HL-60 (cell line): Measurements from ENCODE around the gene MPP3.

Experiments
- DNase-seq, 2 experiments: peaks; one replicate each; pipeline ENCODE4 v3.0.0-alpha.2; 2010 to 2020; ENCODE audit warnings: low read depth in 1 of 2, low spot score in 1 of 2
- H3K27ac ChIP-seq: fragments of 250-450 bp; sonication (Bioruptor Pico); replicated peaks from 2 replicates; pipeline ENCODE4 v1.5.1; 2020; ENCODE audit warnings: mild to moderate bottlenecking, moderate library complexity
- H3K27me3 ChIP-seq: fragments of 250-450 bp; sonication (Bioruptor Pico); 2 replicates; pipeline ENCODE4 v1.5.1; 2021; ENCODE audit warnings: mild to moderate bottlenecking, moderate library complexity; ENCODE audit not compliant: insufficient read depth, poor library complexity, severe bottlenecking
- H3K4me3 ChIP-seq: replicated peaks from 2 replicates; pipeline ENCODE4 v1.5.1; 2011; ENCODE audit warnings: mild to moderate bottlenecking, control low read depth, low read length; ENCODE audit not compliant: insufficient read depth
- CTCF ChIP-seq: IDR thresholded peaks from one replicate; pipeline ENCODE4 v1.5.1; 2011; ENCODE audit warnings: low read length, control low read depth, inconsistent platforms; ENCODE audit not compliant: insufficient read depth
- GABPA ChIP-seq: IDR thresholded peaks from 2 replicates; pipeline ENCODE4 v1.6.1; 2012; ENCODE audit warnings: low read depth
- POLR2AphosphoS5 ChIP-seq: IDR thresholded peaks from 2 replicates; pipeline ENCODE4 v1.6.1; 2012; ENCODE audit warnings: low read depth
- SPI1 ChIP-seq: IDR thresholded peaks from 2 replicates; pipeline ENCODE4 v1.6.1; 2012; ENCODE audit warnings: low read depth, mild to moderate bottlenecking, borderline replicate concordance
- TF ChIP-seq, protein P1 (sequence below): IDR thresholded peaks from 2 replicates; pipeline ENCODE4 v1.6.1; 2012; ENCODE audit warnings: low read depth; ENCODE audit not compliant: insufficient replicate concordance

MPP3 gene

GRCh38 chr17:43758086-43758485 lies 74.9 kb downstream of the MPP3 start:
- DNase-seq = no peak
- Histone ChIP-seq H3K27ac (no peak overlapping the region), H3K4me3 (no peak overlapping the region), H3K27me3 (peaks cover 41% of the 10 kb centered on the region)
- TF ChIP-seq SPI1 = no peak
- TF ChIP-seq CTCF = no peak
- TF ChIP-seq GABPA = no peak
- TF ChIP-seq, protein P1, sequence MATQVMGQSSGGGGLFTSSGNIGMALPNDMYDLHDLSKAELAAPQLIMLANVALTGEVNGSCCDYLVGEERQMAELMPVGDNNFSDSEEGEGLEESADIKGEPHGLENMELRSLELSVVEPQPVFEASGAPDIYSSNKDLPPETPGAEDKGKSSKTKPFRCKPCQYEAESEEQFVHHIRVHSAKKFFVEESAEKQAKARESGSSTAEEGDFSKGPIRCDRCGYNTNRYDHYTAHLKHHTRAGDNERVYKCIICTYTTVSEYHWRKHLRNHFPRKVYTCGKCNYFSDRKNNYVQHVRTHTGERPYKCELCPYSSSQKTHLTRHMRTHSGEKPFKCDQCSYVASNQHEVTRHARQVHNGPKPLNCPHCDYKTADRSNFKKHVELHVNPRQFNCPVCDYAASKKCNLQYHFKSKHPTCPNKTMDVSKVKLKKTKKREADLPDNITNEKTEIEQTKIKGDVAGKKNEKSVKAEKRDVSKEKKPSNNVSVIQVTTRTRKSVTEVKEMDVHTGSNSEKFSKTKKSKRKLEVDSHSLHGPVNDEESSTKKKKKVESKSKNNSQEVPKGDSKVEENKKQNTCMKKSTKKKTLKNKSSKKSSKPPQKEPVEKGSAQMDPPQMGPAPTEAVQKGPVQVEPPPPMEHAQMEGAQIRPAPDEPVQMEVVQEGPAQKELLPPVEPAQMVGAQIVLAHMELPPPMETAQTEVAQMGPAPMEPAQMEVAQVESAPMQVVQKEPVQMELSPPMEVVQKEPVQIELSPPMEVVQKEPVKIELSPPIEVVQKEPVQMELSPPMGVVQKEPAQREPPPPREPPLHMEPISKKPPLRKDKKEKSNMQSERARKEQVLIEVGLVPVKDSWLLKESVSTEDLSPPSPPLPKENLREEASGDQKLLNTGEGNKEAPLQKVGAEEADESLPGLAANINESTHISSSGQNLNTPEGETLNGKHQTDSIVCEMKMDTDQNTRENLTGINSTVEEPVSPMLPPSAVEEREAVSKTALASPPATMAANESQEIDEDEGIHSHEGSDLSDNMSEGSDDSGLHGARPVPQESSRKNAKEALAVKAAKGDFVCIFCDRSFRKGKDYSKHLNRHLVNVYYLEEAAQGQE = no peak

DNA sequence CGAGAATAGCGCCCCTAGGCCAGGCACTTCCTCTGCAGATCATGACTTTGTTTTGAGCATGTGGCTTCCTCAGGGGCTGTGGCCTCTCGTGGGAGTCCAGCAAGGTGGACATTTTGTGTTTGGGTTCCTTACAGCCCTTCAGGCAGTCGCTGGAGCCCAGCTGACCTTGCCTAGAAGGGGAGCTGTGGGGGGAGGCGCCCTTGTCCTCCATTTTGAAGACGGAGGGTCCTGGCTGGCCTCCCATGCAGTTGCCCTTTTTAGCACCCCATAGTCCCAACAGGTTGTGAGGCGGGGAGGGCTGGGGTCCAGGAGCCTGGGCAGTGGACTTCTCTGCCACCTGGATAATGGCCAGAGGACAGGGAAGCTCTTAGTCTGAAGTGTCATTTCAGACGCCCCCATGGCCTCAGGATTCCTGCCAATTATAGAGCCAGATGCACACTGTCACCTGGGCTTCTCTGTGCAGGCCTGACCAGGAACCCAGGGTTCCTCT lies 75.7 kb downstream of the MPP3 start:
- Histone ChIP-seq H3K4me3 (no peak overlapping the region), H3K27ac (no peak overlapping the region), H3K27me3 (peaks cover 41% of the 10 kb centered on the region)
- TF ChIP-seq GABPA (no peak), CTCF (no peak), SPI1 (no peak), POLR2AphosphoS5 (no peak)
- TF ChIP-seq, protein P1 = no peak
- no peak for DNase-seq

DNA sequence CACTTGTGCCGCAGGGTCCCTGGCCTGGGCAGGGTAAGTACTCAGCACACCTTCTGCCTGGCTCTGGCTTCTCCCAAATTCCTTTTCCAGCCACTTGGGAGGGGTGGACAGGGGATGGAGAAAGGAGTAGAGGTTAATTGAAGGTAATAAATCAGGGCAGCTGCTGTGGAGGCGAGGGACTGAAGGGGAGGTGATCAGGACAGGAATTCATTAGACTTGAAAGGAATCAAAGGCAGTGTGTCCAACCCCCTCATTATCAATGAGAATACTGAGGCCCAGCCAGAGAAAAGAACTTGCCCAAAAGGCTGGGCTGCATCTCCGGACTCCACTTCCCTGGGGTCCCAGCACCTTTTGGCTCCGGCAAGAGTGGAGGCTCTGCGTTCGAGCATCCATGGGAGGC lies 76.7 kb downstream of the MPP3 start:
- no peak for DNase-seq
- peaks cover 43% of the 10 kb centered on the region for H3K27me3 ChIP-seq

More for the DNA sequence above, 76.7 kb downstream of the MPP3 start:
- TF ChIP-seq CTCF (no peak), SPI1 (no peak), POLR2AphosphoS5 (no peak), GABPA (no peak)
- TF ChIP-seq, protein P1 = no peak
- Histone ChIP-seq H3K27ac (no peak overlapping the region), H3K4me3 (no peak overlapping the region)
